ENCODE data around the gene GPHA2. TPM values are rescaled to one million over a fixed set of nuclear protein-coding genes. Genes with fewer than 3 reads are reported as not detected.
A peak's percentile ranks its signal among the peaks of the same experiment; 100 is the strongest.

The GPHA2 gene
- polyA plus RNA-seq, 2 of the 4 experiments (the other 2 are of a cell fraction): not detected

DNA sequence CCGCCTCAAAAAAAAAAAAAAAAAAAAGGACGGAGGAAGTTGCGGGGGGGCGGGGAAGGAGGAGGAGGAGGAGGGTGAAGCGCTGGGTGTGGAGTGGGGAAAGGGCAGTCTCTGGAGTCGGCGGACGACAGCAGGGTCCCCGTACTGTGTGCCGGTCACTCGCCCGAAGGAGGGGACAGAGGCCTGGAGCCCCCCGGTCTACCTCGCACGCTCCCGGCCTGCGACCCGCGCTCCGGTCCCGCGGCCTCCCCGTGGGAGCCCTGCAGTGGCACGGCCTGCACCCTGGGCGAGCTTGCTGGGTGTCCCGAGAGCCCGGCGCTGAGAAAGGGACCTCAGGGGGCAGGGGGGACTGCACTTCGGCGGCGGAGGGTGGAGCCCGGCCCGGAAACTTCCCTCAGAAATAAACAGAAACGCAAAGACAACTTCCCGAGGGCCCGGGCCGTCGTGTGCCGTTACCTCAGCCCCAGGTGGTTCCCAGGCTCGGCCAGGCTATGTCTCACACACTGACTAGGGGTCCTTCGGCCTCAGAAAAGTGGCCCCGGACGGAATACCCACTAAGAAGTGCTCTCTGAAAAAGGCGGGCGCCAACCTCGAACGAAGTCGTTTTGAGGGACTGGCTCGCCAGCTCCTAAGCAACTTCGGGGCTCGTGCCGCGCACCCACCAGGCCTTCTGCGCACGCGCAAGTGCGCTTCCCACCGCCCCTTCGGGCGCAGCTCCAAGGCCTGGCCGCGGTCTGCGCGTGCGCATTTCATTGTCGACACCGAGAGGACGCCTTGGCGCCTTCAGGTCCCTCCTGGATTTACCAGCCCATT is 35.9 kb upstream of the GPHA2 start, which contains the start of gene MAJIN (continued):
- TF ChIP-seq, protein P1, sequence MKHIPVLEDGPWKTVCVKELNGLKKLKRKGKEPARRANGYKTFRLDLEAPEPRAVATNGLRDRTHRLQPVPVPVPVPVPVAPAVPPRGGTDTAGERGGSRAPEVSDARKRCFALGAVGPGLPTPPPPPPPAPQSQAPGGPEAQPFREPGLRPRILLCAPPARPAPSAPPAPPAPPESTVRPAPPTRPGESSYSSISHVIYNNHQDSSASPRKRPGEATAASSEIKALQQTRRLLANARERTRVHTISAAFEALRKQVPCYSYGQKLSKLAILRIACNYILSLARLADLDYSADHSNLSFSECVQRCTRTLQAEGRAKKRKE (CRISPR knock-in tag; IDR thresholded peaks at IDR 0.05; ENCODE audit: low read depth): no peak
- TF ChIP-seq CBX2 (IDR thresholded peaks at IDR 0.05; ENCODE audit: borderline replicate concordance, low read depth) (no peak), FOSL2 (IDR thresholded peaks at IDR 0.05) (no peak), FOSL2 (CRISPR knock-in tag; IDR thresholded peaks at IDR 0.05) (no peak), TFCP2L1 (CRISPR knock-in tag; IDR thresholded peaks at IDR 0.05) (no peak), MAFK (IDR thresholded peaks at IDR 0.05; ENCODE audit: partially characterized antibody) (no peak), KDM1A (IDR thresholded peaks at IDR 0.05; ENCODE audit: low read depth) (no peak), MAZ (IDR thresholded peaks at IDR 0.05; ENCODE audit: borderline replicate concordance, low read depth, low read length) (no peak), EHF (CRISPR knock-in tag; IDR thresholded peaks at IDR 0.05) (no peak), JUNB (IDR thresholded peaks at IDR 0.05) (no peak), CEBPB (IDR thresholded peaks at IDR 0.05) (no peak), BHLHE40 (IDR thresholded peaks at IDR 0.05; ENCODE audit: low read depth, low read length) (no peak)
- TF ChIP-seq, protein P2, sequence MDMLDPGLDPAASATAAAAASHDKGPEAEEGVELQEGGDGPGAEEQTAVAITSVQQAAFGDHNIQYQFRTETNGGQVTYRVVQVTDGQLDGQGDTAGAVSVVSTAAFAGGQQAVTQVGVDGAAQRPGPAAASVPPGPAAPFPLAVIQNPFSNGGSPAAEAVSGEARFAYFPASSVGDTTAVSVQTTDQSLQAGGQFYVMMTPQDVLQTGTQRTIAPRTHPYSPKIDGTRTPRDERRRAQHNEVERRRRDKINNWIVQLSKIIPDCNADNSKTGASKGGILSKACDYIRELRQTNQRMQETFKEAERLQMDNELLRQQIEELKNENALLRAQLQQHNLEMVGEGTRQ (IDR thresholded peaks at IDR 0.05): peak; percentile 12; the same call in 1 of the 2 replicates

DNA sequence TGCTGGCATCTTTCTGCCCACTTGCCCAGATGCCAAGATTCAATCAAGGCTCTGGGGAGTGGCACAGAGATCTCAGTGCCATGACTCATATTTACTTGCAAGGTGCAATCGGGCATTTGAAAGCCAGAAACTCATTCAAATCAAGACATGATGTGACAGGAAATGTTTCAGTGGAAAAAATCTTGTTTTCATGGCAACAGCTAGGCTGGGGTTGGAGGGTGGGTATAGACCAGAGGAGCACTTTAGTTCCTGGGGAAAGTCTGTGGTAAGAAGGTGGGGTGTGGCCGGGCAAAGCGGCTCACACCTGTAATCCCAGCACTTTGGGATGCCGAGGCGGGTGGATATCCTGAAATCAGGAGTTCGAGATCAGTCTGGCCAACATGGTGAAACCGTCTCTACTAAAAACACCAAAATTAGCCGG is 35.0 kb upstream of the GPHA2 start:
- DNase-seq (ENCODE audit: low read depth in 1 of 2, low spot score in 1 of 2) (peak in 1 of 2 experiments; percentile 53), ATAC-seq (no peak), FAIRE-seq (no peak)
- Histone ChIP-seq H3K4me3 (no peak overlapping the region), H3K27ac (no peak overlapping the region), H3K9me3 (no peaks in the 10 kb centered on the region), H3K4me1 (peaks cover 9% of the 10 kb centered on the region), H3K4me2 (peak overlapping the region; percentile 32; the same call in 1 of the 3 replicates)
- no peak for TF ChIP-seq NPAS2 (CRISPR knock-in tag; IDR thresholded peaks at IDR 0.05; ENCODE audit: borderline replicate concordance)
- TF ChIP-seq MAZ (IDR thresholded peaks at IDR 0.05; ENCODE audit: borderline replicate concordance, low read depth, low read length): no peak
- no peak for TF ChIP-seq CBX8 (IDR thresholded peaks at IDR 0.05)
- TF ChIP-seq CHD2 (IDR thresholded peaks at IDR 0.05; ENCODE audit: low read length, partially characterized antibody): no peak
- no peak for TF ChIP-seq BHLHE40 (IDR thresholded peaks at IDR 0.05; ENCODE audit: low read depth, low read length)
- TF ChIP-seq POLR2A (IDR thresholded peaks at IDR 0.05; ENCODE audit: low read length): no peak
- 71% methylated on average over 8 of the region's 8 CpGs for WGBS (ENCODE audit: missing lambda C conversion rate)
- ChIA-PET POLR2A (no interaction called here), CTCF (no interaction called here)

DNA sequence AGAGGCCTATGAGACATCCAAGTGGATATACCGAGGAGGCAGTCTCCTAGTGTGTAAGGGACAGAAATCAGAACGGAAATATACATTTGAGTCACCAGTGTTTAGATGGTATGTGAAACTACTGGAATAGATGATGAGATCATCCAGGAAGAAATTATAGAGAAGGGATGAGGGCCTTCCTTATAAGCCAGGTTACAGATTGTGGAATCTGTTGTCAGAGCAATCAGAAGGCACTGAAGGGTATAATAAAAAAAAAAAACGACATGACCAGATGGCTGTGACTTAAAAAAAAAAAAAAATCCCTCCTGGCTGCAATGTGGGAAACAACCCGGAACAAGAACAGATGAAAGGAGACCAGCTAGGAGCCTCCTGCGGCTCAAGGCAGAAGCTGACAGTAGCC is 33.5 kb upstream of the GPHA2 start:
- 46% methylated on average over 5 of the region's 5 CpGs for WGBS (ENCODE audit: missing lambda C conversion rate)
- CTCF ChIA-PET: interaction anchor here (1.3 kb wide), 1 partner anchor 44 kb away, joined by 3 read pairs; no protein-coding TSS in a partner anchor
- POLR2A ChIA-PET: interaction anchor here (0.7 kb wide), 1 partner anchor 17 kb away, joined by 6 read pairs; no protein-coding TSS in a partner anchor

More for the DNA sequence above, 33.5 kb upstream of the GPHA2 start:
- FAIRE-seq (no peak), DNase-seq (ENCODE audit: low read depth in 1 of 2, low spot score in 1 of 2) (peak in 1 of 2 experiments; percentile 21), ATAC-seq (peak in 1 of 2 experiments; percentile 34; a peak in 2 of 6 replicates)
- TF ChIP-seq SREBF2 (IDR thresholded peaks at IDR 0.05) (no peak), JUNB (IDR thresholded peaks at IDR 0.05) (no peak), BHLHE40 (IDR thresholded peaks at IDR 0.05; ENCODE audit: low read depth, low read length) (no peak), EP300 (IDR thresholded peaks at IDR 0.05) (no peak), RNF2 (IDR thresholded peaks at IDR 0.05; ENCODE audit: borderline replicate concordance, low read depth) (no peak), FOXS1 (CRISPR knock-in tag; IDR thresholded peaks at IDR 0.05) (no peak), NFE2L2 (conservative IDR thresholded peaks at IDR 0.05; ENCODE audit: low read length) (no peak), ESRRA (IDR thresholded peaks at IDR 0.05; ENCODE audit: borderline replicate concordance, low read length) (no peak), MAZ (IDR thresholded peaks at IDR 0.05; ENCODE audit: borderline replicate concordance, low read depth, low read length) (no peak), RCOR1 (IDR thresholded peaks at IDR 0.05; ENCODE audit: low read depth, low read length) (no peak), HOXA7 (CRISPR knock-in tag; IDR thresholded peaks at IDR 0.05) (no peak), CBX8 (IDR thresholded peaks at IDR 0.05) (no peak), GATA3 (IDR thresholded peaks at IDR 0.05; ENCODE audit: borderline replicate concordance) (no peak)
- TF ChIP-seq, protein P3, sequence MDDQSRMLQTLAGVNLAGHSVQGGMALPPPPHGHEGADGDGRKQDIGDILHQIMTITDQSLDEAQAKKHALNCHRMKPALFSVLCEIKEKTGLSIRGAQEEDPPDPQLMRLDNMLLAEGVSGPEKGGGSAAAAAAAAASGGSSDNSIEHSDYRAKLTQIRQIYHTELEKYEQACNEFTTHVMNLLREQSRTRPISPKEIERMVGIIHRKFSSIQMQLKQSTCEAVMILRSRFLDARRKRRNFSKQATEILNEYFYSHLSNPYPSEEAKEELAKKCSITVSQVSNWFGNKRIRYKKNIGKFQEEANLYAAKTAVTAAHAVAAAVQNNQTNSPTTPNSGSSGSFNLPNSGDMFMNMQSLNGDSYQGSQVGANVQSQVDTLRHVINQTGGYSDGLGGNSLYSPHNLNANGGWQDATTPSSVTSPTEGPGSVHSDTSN (IDR thresholded peaks at IDR 0.05): no peak
- TF ChIP-seq, protein P1 (CRISPR knock-in tag; IDR thresholded peaks at IDR 0.05; ENCODE audit: low read depth): no peak
- TF ChIP-seq, protein P4, sequence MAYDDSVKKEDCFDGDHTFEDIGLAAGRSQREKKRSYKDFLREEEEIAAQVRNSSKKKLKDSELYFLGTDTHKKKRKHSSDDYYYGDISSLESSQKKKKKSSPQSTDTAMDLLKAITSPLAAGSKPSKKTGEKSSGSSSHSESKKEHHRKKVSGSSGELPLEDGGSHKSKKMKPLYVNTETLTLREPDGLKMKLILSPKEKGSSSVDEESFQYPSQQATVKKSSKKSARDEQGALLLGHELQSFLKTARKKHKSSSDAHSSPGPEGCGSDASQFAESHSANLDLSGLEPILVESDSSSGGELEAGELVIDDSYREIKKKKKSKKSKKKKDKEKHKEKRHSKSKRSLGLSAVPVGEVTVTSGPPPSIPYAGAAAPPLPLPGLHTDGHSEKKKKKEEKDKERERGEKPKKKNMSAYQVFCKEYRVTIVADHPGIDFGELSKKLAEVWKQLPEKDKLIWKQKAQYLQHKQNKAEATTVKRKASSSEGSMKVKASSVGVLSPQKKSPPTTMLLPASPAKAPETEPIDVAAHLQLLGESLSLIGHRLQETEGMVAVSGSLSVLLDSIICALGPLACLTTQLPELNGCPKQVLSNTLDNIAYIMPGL (CRISPR knock-in tag; IDR thresholded peaks at IDR 0.05; ENCODE audit: borderline replicate concordance): no peak
- Histone ChIP-seq H3K9me3 (no peaks in the 10 kb centered on the region), H3K4me2 (no peak overlapping the region), H3K27ac (no peak overlapping the region), H3K4me3 (no peak overlapping the region), H3K4me1 (peaks cover 9% of the 10 kb centered on the region)
